CD14-positive monocyte (primary cell): ENCODE results near the gene FAM3C. TPM values are rescaled to one million over a fixed set of nuclear protein-coding genes. Genes with fewer than 3 reads are reported as not detected.

Source experiments
- DNase-seq, 3 donors: peaks; one replicate each; pipeline ENCODE4 v3.0.0-alpha.2; 2011 to 2022
- H2AFZ ChIP-seq: 2 replicates; pipeline ENCODE4 v1.6.0; 2012; ENCODE audit warnings: mild to moderate bottlenecking, low read depth, low read length, inconsistent platforms; ENCODE audit not compliant: insufficient read depth, poor library complexity, severe bottlenecking
- H3K27ac ChIP-seq, 2 donors: 1 replicate in 1 of 2; 2 replicates in 1 of 2; pipeline ENCODE4 v1.5.1; 2012 to 2013; ENCODE audit warnings: low read length in 2 of 2, control low read depth in 1 of 2, inconsistent platforms in 1 of 2, low read depth in 1 of 2, mild to moderate bottlenecking in 1 of 2
- H3K27me3 ChIP-seq, 2 donors: one replicate each; pipeline versions ENCODE4 v1.6.0 to v1.6.1; 2011 to 2013; ENCODE audit warnings: low read length in 2 of 2; ENCODE audit not compliant: control insufficient read depth in 2 of 2, insufficient read depth in 2 of 2
- H3K36me3 ChIP-seq, 2 donors: replicated peaks in 1 of 2; 1 replicate in 1 of 2; 2 replicates in 1 of 2; pipeline versions ENCODE4 v1.5.1 to v1.6.1; 2012 to 2013; ENCODE audit warnings: low read length in 2 of 2, control low read depth in 1 of 2, inconsistent platforms in 1 of 2, mild to moderate bottlenecking in 1 of 2; ENCODE audit not compliant: insufficient read depth in 2 of 2, control insufficient read depth in 1 of 2
- H3K4me1 ChIP-seq, 2 donors: 1 replicate in 1 of 2; 2 replicates in 1 of 2; pipeline versions ENCODE4 v1.5.1 to v1.6.1; 2012 to 2013; ENCODE audit warnings: low read length in 2 of 2, control low read depth in 1 of 2, inconsistent platforms in 1 of 2, mild to moderate bottlenecking in 1 of 2, moderate library complexity in 1 of 2; ENCODE audit not compliant: insufficient read depth in 2 of 2, control insufficient read depth in 1 of 2
- H3K4me2 ChIP-seq: replicated peaks from 2 replicates; pipeline ENCODE3; 2012; ENCODE audit warnings: low read length, moderate library complexity, mild to moderate bottlenecking; ENCODE audit not compliant: poor library complexity, severe bottlenecking; ENCODE audit errors: extremely low read depth
- H3K4me3 ChIP-seq, 3 experiments: fragments of 200-600 bp in 1 of 3; sonication (generic) in 1 of 3; replicated peaks in 1 of 3; 1 replicate in 2 of 3; 2 replicates in 1 of 3; pipeline ENCODE4 v1.5.1; 2011 to 2013; ENCODE audit warnings: low read length in 3 of 3, mild to moderate bottlenecking in 3 of 3, control low read depth in 2 of 3, low read depth in 2 of 3, inconsistent platforms in 1 of 3, moderate library complexity in 1 of 3
- H3K79me2 ChIP-seq: 2 replicates; pipeline ENCODE4 v1.6.0; 2012; ENCODE audit warnings: mild to moderate bottlenecking, control low read depth, inconsistent platforms, low read length, moderate library complexity; ENCODE audit not compliant: insufficient read depth
- H3K9ac ChIP-seq: 2 replicates; pipeline ENCODE4 v1.6.0; 2017; ENCODE audit warnings: low read length, mild to moderate bottlenecking; ENCODE audit not compliant: insufficient read depth, poor library complexity, severe bottlenecking
- H3K9me3 ChIP-seq, 2 donors: replicated peaks in 1 of 2; 1 replicate in 1 of 2; 2 replicates in 1 of 2; pipeline versions ENCODE4 v1.5.1 to v1.6.1; 2012 to 2013; ENCODE audit warnings: low read length in 2 of 2, control low read depth in 1 of 2; ENCODE audit not compliant: control insufficient read depth in 1 of 2, insufficient read depth in 1 of 2
- H4K20me1 ChIP-seq: 2 replicates; pipeline ENCODE4 v1.6.0; 2012; ENCODE audit warnings: mild to moderate bottlenecking, low read length, control low read depth, moderate library complexity; ENCODE audit not compliant: insufficient read depth
- H3K27ac Mint-ChIP-seq, 7 donors: one replicate each; pipeline ENCODE4 v1.8.0; 2020; ENCODE audit warnings: mild to moderate bottlenecking in 7 of 7, mixed read lengths in 7 of 7, moderate library complexity in 6 of 7, inconsistent platforms in 2 of 7
- H3K27me3 Mint-ChIP-seq, 3 donors: one replicate each; pipeline ENCODE4 v1.8.0; 2021 to 2022; ENCODE audit warnings: low read depth in 3 of 3, mild to moderate bottlenecking in 3 of 3, mixed read lengths in 3 of 3, moderate library complexity in 3 of 3, inconsistent platforms in 1 of 3
- H3K36me3 Mint-ChIP-seq, 2 donors: one replicate each; pipeline ENCODE4 v1.8.0; 2020; ENCODE audit warnings: mixed read lengths in 2 of 2, inconsistent platforms in 1 of 2, mild to moderate bottlenecking in 1 of 2
- H3K4me1 Mint-ChIP-seq: one replicate; pipeline ENCODE4 v1.8.0; 2020; ENCODE audit warnings: mild to moderate bottlenecking, mixed read lengths
- H3K4me3 Mint-ChIP-seq, 2 donors: one replicate each; pipeline ENCODE4 v1.8.0; 2020; ENCODE audit warnings: mild to moderate bottlenecking in 2 of 2, mixed read lengths in 2 of 2, moderate library complexity in 1 of 2
- H3K9me3 Mint-ChIP-seq, 7 donors: one replicate each; pipeline ENCODE4 v1.8.0; 2020 to 2022; ENCODE audit warnings: mixed read lengths in 7 of 7, mild to moderate bottlenecking in 6 of 7, moderate library complexity in 6 of 7, inconsistent platforms in 2 of 7
- CTCF ChIP-seq: fragments of 200-600 bp; IDR thresholded peaks from one replicate; pipeline ENCODE4 v1.8.0; 2022; ENCODE audit warnings: antibody characterized with exemption, mild to moderate bottlenecking
- WGBS: methylation state at CpG from one replicate; pipeline ENCODE4 v1.1.5; 2013; ENCODE audit warnings: missing lambda C conversion rate; ENCODE audit not compliant: insufficient coverage; 5-methylcytosine and 5-hydroxymethylcytosine counted together
- intact Hi-C, 2 donors: fragments of 100-400 bp; cut with micrococcal nuclease; formaldehyde crosslinking; loops; one replicate each; pipeline versions ENCODE4 v1.15.0 to v1.15.1; 2023
- polyA plus RNA-seq, 3 donors: library from polyadenylated mRNA; depleted of rRNA in 1 of 3; unstranded in 2 of 3; stranded (reverse) in 1 of 3; fragments of 300-500 nt in 2 of 3; fragments of >200 nt in 1 of 3; fragmentation: Illumina TruSeq in 2 of 3; gene quantifications; 1 replicate in 2 of 3; 2 replicates in 1 of 3; pipeline ENCODE4 v1.2.3, GENCODE V29; 2012 to 2021

FAM3C gene
- polyA plus RNA-seq, 3 donors = 5.5 to 13.0 (median 7.3) TPM

- TF ChIP-seq CTCF = no peak
- Mint-ChIP-seq H3K9me3 (no peaks in the 10 kb centered on the region), H3K4me1 (no peaks in the 10 kb centered on the region), H3K36me3 (peaks cover 28 to 31% of the 10 kb centered on the region in 2 donors), H3K27me3 (no peaks in the 10 kb centered on the region), H3K4me3 (no peak overlapping the region), H3K27ac (no peak overlapping the region)
- intact Hi-C loops = no loop called here
- DNase-seq = no peak
- H3K9ac ChIP-seq = no peak overlapping the region
- H4K20me1 ChIP-seq = no peaks in the 10 kb centered on the region
- no peak overlapping the region for H2AFZ ChIP-seq
- no peak overlapping the region for H3K27ac ChIP-seq
- peaks cover 0 to 13% of the 10 kb centered on the region in 2 donors for H3K36me3 ChIP-seq
- H3K79me2 ChIP-seq = no peaks in the 10 kb centered on the region
- no peak overlapping the region for H3K4me2 ChIP-seq
- H3K9me3 ChIP-seq = no peaks in the 10 kb centered on the region
- H3K4me1 ChIP-seq = no peaks in the 10 kb centered on the region
- H3K4me3 ChIP-seq = no peak overlapping the region
- H3K27me3 ChIP-seq = no peaks in the 10 kb centered on the region
- 80% methylated on average over 1 of the region's 1 CpG for WGBS
Measured at GRCh38 chr7:121371367-121371766, 24.7 kb downstream of the FAM3C start.

GRCh38 chr7:121369462-121369861, 26.6 kb downstream of the FAM3C start:
- Histone ChIP-seq H3K4me2 (no peak overlapping the region), H4K20me1 (no peaks in the 10 kb centered on the region), H2AFZ (no peak overlapping the region), H3K9ac (no peak overlapping the region), H3K27me3 (no peaks in the 10 kb centered on the region), H3K36me3 (peaks cover 0 to 5% of the 10 kb centered on the region in 2 donors), H3K27ac (no peak overlapping the region), H3K79me2 (no peaks in the 10 kb centered on the region), H3K4me3 (no peak overlapping the region), H3K4me1 (no peaks in the 10 kb centered on the region), H3K9me3 (no peaks in the 10 kb centered on the region)
- H3K9me3 Mint-ChIP-seq = no peaks in the 10 kb centered on the region
- WGBS = 100% methylated on average over 2 of the region's 2 CpGs
- no peak overlapping the region for H3K4me3 Mint-ChIP-seq
- no peak for DNase-seq
- peak overlapping the region in 1 of 7 donors; percentile 4 for H3K27ac Mint-ChIP-seq
- TF ChIP-seq CTCF = no peak
- intact Hi-C loops = loop anchor here (2.0 to 10.0 kb wide), 3 partner anchors 175 to 625 kb away; no protein-coding TSS in a partner anchor
- H3K4me1 Mint-ChIP-seq = no peaks in the 10 kb centered on the region
- no peaks in the 10 kb centered on the region for H3K27me3 Mint-ChIP-seq
- H3K36me3 Mint-ChIP-seq = peaks cover 23 to 25% of the 10 kb centered on the region in 2 donors
